Stimulated activated CD4-positive, alpha-beta T cell treated with anti-CD3 and anti-CD28 coated beads, Interleukin-15, amount 100 ng/mL, for 48 hours (primary cell): ENCODE data around the gene FOXO6.

Experiments
- DNase-seq, 2 donors: peaks; one replicate each; pipeline ENCODE4 v3.0.0-alpha.2; 2020; ENCODE audit warnings: low read depth in 2 of 2

Gene FOXO6

DNA sequence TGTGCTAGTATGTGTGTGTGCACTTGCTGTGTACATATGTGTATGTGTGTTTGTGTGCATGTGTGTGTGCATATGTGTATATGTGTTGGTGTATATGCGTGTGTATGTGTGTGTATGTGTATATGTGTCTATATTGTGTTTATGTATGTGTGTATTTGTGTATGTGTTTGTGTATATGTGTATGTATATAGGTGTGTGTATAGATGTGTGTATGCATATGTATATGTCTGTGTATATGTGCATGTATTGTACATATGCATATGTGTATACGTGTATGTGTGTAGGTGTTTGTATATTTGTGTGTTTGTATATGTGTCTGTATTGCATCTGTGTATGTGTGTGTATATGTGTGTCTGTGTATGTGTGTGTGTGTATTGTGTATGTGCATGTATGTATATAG lies 64.1 kb downstream of the FOXO6 start:
- no peak for DNase-seq

DNA sequence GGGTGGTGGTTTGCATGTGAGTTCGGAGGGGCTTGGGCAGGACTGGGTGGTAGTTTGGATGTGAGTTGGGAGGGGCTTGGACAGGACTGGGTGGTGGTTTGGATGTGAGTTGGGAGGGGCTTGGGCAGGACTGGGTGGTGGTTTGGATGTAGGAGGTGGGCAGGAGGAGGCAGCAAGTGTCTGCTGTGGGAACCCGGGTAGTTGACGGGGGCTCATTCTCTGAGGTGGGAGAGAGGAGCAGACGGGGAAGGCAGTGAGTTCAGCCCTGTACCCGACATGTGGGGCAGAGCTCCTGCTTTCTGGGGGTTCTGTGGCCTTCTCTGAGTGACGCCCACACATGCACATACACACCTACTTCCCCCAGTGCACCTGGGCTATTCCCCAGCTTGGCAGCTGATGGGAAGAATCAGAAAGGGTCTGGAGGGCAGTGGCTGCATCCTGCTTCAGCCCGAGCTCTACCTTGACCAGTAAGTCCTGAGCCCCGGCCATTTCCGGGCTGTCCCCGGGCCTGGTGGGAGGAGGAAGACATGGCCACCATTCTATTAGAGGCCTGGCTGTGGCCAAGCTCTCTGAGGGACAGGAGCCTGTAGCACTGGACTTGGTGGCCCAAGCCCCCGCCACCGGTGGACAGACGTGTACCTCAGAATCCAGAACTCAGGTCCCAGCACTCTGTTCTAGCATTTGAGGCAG lies 65.1 kb downstream of the FOXO6 start:
- no peak for DNase-seq

DNA sequence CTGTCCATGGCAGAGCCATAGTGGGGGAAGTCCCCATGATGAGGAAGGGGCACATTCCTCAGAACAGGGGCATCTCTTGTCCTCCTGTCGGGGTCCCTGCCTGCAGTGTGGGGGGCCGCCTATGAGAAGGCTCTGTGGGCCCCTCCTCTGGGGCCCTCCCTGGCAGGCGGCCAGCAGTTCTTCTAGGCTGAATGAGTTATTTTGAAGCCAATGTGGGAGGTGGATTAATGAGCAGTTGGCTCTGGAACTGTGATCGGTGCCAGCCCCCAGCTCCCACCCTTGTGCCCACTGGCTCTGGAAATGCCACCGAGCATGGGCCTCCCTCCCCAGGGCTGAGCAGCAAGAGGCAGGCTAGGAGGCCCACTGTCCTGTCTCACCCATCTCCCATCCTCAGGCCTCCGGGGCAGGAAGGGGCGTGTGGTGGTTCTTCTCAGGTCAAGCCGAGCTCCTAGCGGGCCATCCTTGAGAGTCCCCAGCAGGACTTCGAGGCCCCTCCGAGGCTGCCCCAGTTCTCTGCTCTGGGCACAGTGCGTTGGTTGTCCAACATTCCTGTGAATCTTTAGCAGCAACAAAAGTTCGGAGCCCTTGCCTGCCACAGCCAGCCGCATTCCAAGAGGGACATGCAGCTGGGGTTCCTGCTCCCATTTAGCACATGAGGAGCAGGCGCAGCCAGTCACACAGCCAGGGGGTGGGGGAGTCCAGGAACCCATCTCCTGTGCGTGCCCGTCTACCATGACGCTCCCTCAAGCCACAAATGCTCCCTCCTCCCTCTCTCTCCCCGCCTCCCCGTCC lies 66.1 kb downstream of the FOXO6 start:
- DNase-seq = no peak

DNA sequence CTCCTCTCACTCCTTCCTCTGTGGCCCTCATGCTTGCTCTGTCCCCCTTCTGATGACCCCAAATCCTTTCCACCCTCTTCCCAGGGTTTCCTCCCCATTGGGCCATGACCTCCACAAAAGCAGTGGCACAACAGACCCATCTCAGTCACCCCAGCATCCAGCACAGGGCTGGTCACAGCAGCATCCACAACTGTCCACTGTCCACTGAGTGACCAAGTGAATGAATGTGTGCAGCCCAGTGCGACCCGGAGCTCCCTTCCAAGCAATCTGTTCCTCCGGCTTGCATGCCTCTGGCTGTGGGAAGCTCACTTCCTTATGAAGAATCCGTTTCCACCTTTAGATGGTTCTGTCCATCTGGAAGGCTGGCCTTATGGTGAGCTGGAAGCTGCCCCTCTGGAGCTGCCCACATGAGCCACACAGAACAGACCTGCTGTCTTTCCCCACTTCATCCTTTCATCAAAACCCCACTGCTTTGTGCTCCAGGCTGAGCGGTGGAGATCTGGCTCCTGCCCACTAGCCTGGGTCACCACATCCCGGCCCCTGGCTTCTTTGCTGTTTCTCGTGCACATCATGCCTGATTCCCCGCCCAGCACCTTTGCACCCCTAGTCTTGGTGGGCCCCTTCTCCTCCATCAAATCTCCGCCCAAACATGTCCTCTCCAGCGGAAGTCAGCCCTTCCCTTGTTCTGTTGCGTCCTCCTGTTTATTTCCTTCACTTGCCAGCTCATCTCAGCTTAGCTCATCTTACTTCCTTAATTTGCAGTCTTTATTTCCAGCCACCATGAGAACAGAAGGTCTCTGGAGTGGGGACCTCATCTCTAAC lies 66.9 kb downstream of the FOXO6 start:
- no peak for DNase-seq

DNA sequence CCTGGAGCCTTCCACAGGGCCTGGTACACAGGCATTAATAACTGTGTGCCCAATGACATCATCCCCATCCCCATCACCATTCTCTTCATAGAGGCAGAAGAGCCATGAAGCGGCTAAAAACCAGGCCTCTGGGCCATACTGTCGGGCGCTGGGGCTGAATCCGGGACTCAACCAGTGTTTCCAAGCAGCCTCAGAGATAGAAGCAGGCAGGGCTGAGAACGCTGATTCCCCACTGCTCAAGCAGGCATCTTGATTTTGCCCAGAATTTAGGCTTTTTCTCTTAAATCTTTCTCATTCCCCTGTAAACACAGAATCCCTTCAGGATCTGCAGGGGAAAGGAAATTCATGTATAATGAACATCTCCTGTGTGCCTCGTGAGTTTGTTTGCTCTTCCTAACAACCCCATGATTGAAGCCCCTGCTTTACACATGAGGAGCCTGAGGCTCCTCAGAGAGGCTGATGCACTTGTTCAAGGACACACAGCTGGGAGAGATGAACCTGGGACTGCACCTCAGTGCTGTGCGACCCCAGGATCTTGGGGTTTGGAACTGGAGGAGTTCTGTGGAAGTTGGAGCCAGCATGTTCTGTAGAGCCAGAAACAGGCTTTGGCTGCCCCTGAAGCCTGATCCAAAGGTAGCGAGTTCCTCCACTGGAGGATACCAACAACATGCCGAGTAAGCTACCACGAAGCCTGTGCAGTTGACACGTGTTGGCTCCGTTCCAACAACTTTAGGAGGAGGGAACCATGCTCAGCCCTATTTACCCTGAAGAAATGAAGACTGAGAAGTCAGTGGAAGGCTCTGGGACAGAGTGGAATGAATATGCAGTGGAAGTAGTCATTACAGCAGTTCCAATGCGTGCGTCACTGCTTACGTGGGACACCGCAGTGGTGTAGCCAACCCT lies 67.8 kb downstream of the FOXO6 start:
- no peak for DNase-seq

DNA sequence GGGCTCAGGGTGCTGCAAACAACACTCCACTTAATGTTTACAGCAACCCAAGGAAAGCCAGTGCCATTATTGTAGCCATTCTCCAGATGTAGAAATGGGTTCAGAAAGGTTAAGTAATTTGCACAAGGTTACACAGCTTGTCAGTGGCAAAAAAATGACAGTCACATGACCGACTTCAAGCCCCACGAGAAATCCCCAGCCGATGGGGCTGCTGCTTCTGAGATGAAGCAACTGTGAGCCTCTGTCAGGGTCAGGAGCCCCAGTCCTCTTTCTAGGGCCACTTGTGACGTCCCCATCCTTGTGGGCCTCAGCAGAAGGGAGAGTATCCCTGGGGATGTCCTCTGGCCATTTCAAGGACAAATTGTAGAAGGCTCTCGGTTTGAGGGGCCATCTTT lies 68.4 kb downstream of the FOXO6 start:
- no peak for DNase-seq

DNA sequence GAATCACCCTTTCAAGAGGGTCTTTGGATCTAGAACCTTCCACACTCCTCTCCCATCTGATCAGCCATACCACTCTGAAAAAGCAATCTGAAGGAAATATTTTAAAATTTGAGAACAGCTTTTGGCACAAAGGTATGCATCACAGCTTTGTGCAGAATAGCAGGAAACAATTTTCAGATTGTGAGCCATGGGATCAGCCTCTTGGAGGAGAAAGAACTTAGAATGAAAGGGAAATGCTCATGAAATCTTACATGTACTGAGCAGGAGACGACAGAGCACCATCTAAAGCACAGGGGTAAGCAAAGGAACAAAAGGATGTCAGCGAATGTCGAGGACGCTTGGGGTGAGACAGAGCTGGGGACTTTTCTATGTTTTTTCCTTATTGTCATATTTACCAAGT lies 68.8 kb downstream of the FOXO6 start:
- DNase-seq = no peak

DNA sequence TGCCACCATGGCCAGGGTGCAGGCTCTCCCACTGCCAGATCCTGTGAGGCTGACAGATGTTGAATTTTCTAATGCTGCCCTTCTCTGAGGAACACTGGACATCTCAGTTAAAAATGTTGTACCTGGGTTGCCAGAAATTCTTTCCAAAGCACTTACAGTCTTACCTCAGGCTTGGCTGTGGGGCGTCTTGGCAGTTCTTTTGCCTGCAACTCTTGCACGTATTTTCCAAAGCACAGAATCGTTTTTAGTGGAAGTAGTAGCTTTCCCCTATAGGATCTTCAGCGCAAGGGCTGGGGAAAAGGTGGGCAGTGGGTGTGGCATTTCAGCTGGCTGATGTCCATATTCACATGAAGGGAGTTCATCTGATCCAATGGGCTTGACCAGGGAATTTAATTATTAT lies 69.3 kb downstream of the FOXO6 start:
- DNase-seq = no peak

DNA sequence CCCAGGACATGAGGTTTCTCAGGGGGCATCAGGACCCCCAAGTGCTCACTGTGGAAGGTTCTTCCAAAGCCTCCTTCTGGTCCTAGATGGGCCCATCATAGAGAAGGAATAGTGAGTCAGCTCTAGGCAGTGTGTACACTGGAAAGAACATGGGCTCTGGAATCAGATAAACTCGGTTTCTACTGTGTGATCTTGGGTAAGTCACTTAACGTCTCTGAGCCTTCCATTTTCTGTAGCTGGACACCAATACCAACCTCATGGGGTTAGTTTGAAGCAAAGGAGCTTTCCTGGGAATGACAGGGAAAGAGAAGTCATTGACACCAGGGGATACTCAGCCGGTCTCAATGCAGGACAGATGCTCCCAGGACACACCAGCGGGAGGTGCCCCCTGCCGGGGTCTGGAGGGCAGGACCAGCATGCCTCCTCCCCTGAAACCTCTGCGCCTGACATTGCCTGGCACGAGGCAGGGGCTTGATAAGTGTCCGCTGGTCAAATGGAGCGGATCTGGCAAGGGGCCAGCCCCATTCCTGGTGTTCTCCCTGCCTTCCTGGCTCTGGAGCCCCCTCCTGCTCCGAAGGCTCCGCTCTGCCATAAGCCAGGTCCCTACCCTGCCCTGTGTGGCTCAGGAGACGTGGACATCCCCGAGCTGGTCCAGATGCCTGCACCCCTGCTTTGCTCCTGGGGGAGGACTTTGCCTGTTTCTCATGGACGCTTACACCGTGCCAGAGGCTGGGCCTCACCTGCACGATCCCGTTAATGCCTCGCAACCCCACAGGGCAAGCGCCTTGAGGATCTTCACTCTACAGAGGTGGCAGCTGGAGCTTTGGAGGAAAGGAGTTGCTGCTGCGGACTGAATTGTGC lies 70.5 kb downstream of the FOXO6 start:
- no peak for DNase-seq
